OCI-LY7 (cell line): ENCODE measurements around the gene DMRT1. TPM values are rescaled to one million over a fixed set of nuclear protein-coding genes. Genes with fewer than 3 reads are reported as not detected.
"Not testable (repeated sequence)": the region's sequence is repeated elsewhere in the genome, so short reads cannot be mapped to it uniquely, and the experiment has no call there.

Experiments used
- BruUV-seq: library from RNA; stranded (reverse); fragments of 400-500 nt; replicated peaks from 2 replicates; lab custom pipeline; 2021; lab: Mats Ljungman, UMichigan
- CTCF ChIA-PET: fragments of 300-600 bp; sonication (Branson Sonifier 250); formaldehyde crosslinking; loops from one replicate; lab custom pipeline; 2022; ENCODE audit warnings: antibody characterized with exemption; ENCODE audit not compliant: unreplicated experiment; lab: Charles Lee
- POLR2A ChIA-PET: fragments of 300-600 bp; sonication (Branson Sonifier 250); formaldehyde crosslinking; loops from one replicate; lab custom pipeline; 2022; ENCODE audit warnings: antibody characterized with exemption; lab: Charles Lee
- DNase-seq: peaks from one replicate; pipeline ENCODE4 v3.0.0-alpha.2; 2015; ENCODE audit warnings: low spot score
- H2AFZ ChIP-seq: fragments of 200-600 bp; sonication (generic), shearing (Covaris generic); 2 replicates; pipeline ENCODE4 v1.6.1; 2014; ENCODE audit warnings: mild to moderate bottlenecking, antibody characterized with exemption, low read length, moderate library complexity
- H3K27ac ChIP-seq: fragments of 200-600 bp; sonication (generic); 2 replicates; pipeline ENCODE4 v1.5.1; 2014; ENCODE audit warnings: mixed run types, low read depth, mild to moderate bottlenecking, moderate library complexity, low read length, inconsistent platforms; ENCODE audit not compliant: poor library complexity, severe bottlenecking
- H3K36me3 ChIP-seq: fragments of 200-600 bp; sonication (generic); 2 replicates; pipeline ENCODE4 v1.6.1; 2014; ENCODE audit warnings: mild to moderate bottlenecking, antibody characterized with exemption, low read length, moderate library complexity, mixed read lengths; ENCODE audit not compliant: insufficient read depth
- H3K4me1 ChIP-seq: fragments of 200-600 bp; sonication (generic); 2 replicates; pipeline ENCODE4 v1.5.1; 2014; ENCODE audit warnings: mild to moderate bottlenecking, low read length; ENCODE audit not compliant: insufficient read depth, poor library complexity, severe bottlenecking
- H3K4me2 ChIP-seq: fragments of 200-600 bp; sonication (generic); 2 replicates; pipeline ENCODE4 v1.6.1; 2014; ENCODE audit warnings: mild to moderate bottlenecking, low read length
- H3K4me3 ChIP-seq: fragments of 200-600 bp; sonication (generic); 2 replicates; pipeline ENCODE4 v1.5.1; 2014; ENCODE audit warnings: mild to moderate bottlenecking, low read depth, low read length; ENCODE audit not compliant: poor library complexity, severe bottlenecking
- H3K79me2 ChIP-seq: fragments of 200-600 bp; sonication (generic); 2 replicates; pipeline ENCODE4 v1.6.1; 2016; ENCODE audit warnings: low read depth, mild to moderate bottlenecking, low read length, moderate library complexity, mixed read lengths; ENCODE audit not compliant: insufficient read depth
- H3K9me2 ChIP-seq: fragments of 200-600 bp; sonication (generic); 2 replicates; pipeline ENCODE4 v1.6.1; 2016; ENCODE audit warnings: mild to moderate bottlenecking, low read length, mixed read lengths; ENCODE audit not compliant: insufficient read depth
- H3K9me3 ChIP-seq: fragments of 200-600 bp; sonication (generic); 2 replicates; pipeline ENCODE4 v1.6.1; 2014; ENCODE audit warnings: mild to moderate bottlenecking, mixed run types, low read length, mixed read lengths
- H4K20me1 ChIP-seq: fragments of 200-600 bp; sonication (generic); 2 replicates; pipeline ENCODE4 v1.6.1; 2014; ENCODE audit warnings: mild to moderate bottlenecking, antibody characterized with exemption, low read length, moderate library complexity, mixed read lengths; ENCODE audit not compliant: insufficient read depth
- CTCF ChIP-seq: fragments of 200-600 bp; sonication (generic); conservative IDR thresholded peaks from 2 replicates; pipeline ENCODE4 v1.5.1; 2014; ENCODE audit warnings: mild to moderate bottlenecking, antibody characterized with exemption, low read length, moderate library complexity, mixed read lengths
- EZH2phosphoT487 ChIP-seq: fragments of 200-600 bp; sonication (generic); IDR thresholded peaks from 2 replicates; pipeline ENCODE4 v1.6.1; 2018; ENCODE audit warnings: low read depth, borderline replicate concordance, mild to moderate bottlenecking, mixed run types, antibody characterized with exemption, low read length, moderate library complexity, mixed read lengths
- intact Hi-C: fragments of 100-400 bp; cut with micrococcal nuclease; formaldehyde crosslinking; loops from one replicate; pipeline ENCODE4 v1.10.0; 2022; ENCODE audit not compliant: unreplicated experiment
- total RNA-seq, 2 experiments: library from RNA; depleted of rRNA in 1 of 2; stranded (reverse); fragments of >200 nt in 1 of 2; shearing (Covaris generic) in 1 of 2; gene quantifications; 2 replicates each; pipeline ENCODE4 v1.2.3, GENCODE V29; 2014 to 2022

Gene DMRT1
- total RNA-seq, 2 experiments from 2014 or later, result not detected

- DNase-seq, result no peak
- H2AFZ ChIP-seq, result no peak overlapping the region
- H3K4me1 ChIP-seq, result no peaks in the 10 kb centered on the region
- no peaks in the 10 kb centered on the region for H4K20me1 ChIP-seq
- H3K36me3 ChIP-seq, result no peaks in the 10 kb centered on the region
- H3K4me3 ChIP-seq, result no peak overlapping the region
- no peaks in the 10 kb centered on the region for H3K79me2 ChIP-seq
- peaks cover 10% of the 10 kb centered on the region for H3K9me3 ChIP-seq
- H3K9me2 ChIP-seq, result no peaks in the 10 kb centered on the region
- no peak overlapping the region for H3K27ac ChIP-seq
- BruUV-seq, result no TSS peak
- H3K4me2 ChIP-seq, result no peak overlapping the region
- ChIA-PET POLR2A (interaction anchor here (1.2 kb wide), 1 partner anchor 203 kb away, joined by 3 read pairs; no protein-coding TSS in a partner anchor), CTCF (no interaction called here)
- TF ChIP-seq EZH2phosphoT487 (no peak), CTCF (no peak)
- intact Hi-C loops, result no loop called here
Observed at GRCh38 chr9:995781-996180, 154.3 kb downstream of the DMRT1 start.

- H3K4me3 ChIP-seq, H3K9me3 ChIP-seq, H4K20me1 ChIP-seq, H3K36me3 ChIP-seq, H3K9me2 ChIP-seq, H3K79me2 ChIP-seq, DNase-seq, BruUV-seq, H3K4me1 ChIP-seq, H3K27ac ChIP-seq, H2AFZ ChIP-seq, POLR2A ChIA-PET, CTCF ChIA-PET, intact Hi-C loops: not testable (repeated sequence)
- TF ChIP-seq CTCF, result peak; percentile 88
- H3K4me2 ChIP-seq, result peak overlapping the region; percentile 26; the same call in 1 of the 2 replicates
Observed at GRCh38 chr9:998299-999110, 157.0 kb downstream of the DMRT1 start.

- no peak overlapping the region for H3K4me3 ChIP-seq
- ChIA-PET CTCF (interaction anchor here (0.5 to 0.6 kb wide), 2 partner anchors 239 to 287 kb away, joined by 3 read pairs; no protein-coding TSS in a partner anchor), POLR2A (interaction anchor here (0.7 kb wide), 1 partner anchor 302 kb away, joined by 3 read pairs; no protein-coding TSS in a partner anchor)
- no peaks in the 10 kb centered on the region for H3K36me3 ChIP-seq
- DNase-seq, result no peak
- no peaks in the 10 kb centered on the region for H4K20me1 ChIP-seq
- H3K79me2 ChIP-seq, result no peaks in the 10 kb centered on the region
- peaks cover 10% of the 10 kb centered on the region for H3K9me3 ChIP-seq
- no peaks in the 10 kb centered on the region for H3K9me2 ChIP-seq
- no peak overlapping the region for H2AFZ ChIP-seq
- H3K4me1 ChIP-seq, result peaks cover 4% of the 10 kb centered on the region
- no TSS peak for BruUV-seq
- H3K27ac ChIP-seq, result no peak overlapping the region
- TF ChIP-seq CTCF (no peak), EZH2phosphoT487 (no peak)
- intact Hi-C loops, result loop anchor here (10.0 kb wide), 1 partner anchor 617 kb away; no protein-coding TSS in a partner anchor
- H3K4me2 ChIP-seq, result no peak overlapping the region
Observed at GRCh38 chr9:1001838-1002237, 160.3 kb downstream of the DMRT1 start.
